ENCODE results near the gene NUDT8. TPM values are rescaled to one million over a fixed set of nuclear protein-coding genes. Genes with fewer than 3 reads are reported as not detected.
"Not testable (repeated sequence)": the region's sequence is repeated elsewhere in the genome, so short reads cannot be mapped to it uniquely, and the experiment has no call there.

NUDT8 gene
- total RNA-seq, 1 donor from 2014 or later: 3.0 TPM

GRCh38 chr11:67627812-67628624, 1.7 kb downstream of the NUDT8 start:
- H3K4me3 ChIP-seq (ENCODE audit: insufficient read depth, low read depth, low read length): no peak overlapping the region
- no peaks in the 10 kb centered on the region for H3K27me3 ChIP-seq (ENCODE audit: insufficient read depth, low read length)
- FAIRE-seq (no peak), DNase-seq (ENCODE audit: low read depth) (no peak)
- no peaks in the 10 kb centered on the region for H4K20me1 ChIP-seq (ENCODE audit: insufficient read depth, low read length)
- peaks cover 5% of the 10 kb centered on the region for H3K36me3 Mint-ChIP-seq (ENCODE audit: low read depth, unreplicated experiment)
- no peak overlapping the region for H3K4me3 Mint-ChIP-seq (ENCODE audit: unreplicated experiment)
- no peaks in the 10 kb centered on the region for H3K9me3 ChIP-seq (ENCODE audit: insufficient read depth, low read depth, low read length)
- H3K27ac ChIP-seq (ENCODE audit: low read depth, low read length): no peak overlapping the region
- H3K9ac ChIP-seq (ENCODE audit: low read length): no peak overlapping the region
- TF ChIP-seq CTCF (IDR thresholded peaks at IDR 0.05; ENCODE audit: insufficient read depth, low read depth, low read length) (no peak), EZH2 (IDR thresholded peaks at IDR 0.05; ENCODE audit: insufficient read depth, low read length) (no peak)
- H3K9me3 Mint-ChIP-seq (ENCODE audit: unreplicated experiment): peaks cover 2% of the 10 kb centered on the region
- H3K27ac Mint-ChIP-seq (ENCODE audit: unreplicated experiment): no peak overlapping the region
- H2AFZ ChIP-seq (ENCODE audit: low read depth, low read length): no peak overlapping the region
- H3K79me2 ChIP-seq (ENCODE audit: insufficient read depth, low read length): no peaks in the 10 kb centered on the region
- no peaks in the 10 kb centered on the region for H3K36me3 ChIP-seq (ENCODE audit: insufficient read depth, low read length)
- no peak overlapping the region for H3K4me2 ChIP-seq (ENCODE audit: low read length)
- peaks cover 8% of the 10 kb centered on the region for H3K27me3 Mint-ChIP-seq (ENCODE audit: low read depth, unreplicated experiment)
- no peaks in the 10 kb centered on the region for H3K4me1 Mint-ChIP-seq (ENCODE audit: low read depth, unreplicated experiment)
- peaks cover 8% of the 10 kb centered on the region for H3K4me1 ChIP-seq (ENCODE audit: insufficient read depth, low read length)

DNA sequence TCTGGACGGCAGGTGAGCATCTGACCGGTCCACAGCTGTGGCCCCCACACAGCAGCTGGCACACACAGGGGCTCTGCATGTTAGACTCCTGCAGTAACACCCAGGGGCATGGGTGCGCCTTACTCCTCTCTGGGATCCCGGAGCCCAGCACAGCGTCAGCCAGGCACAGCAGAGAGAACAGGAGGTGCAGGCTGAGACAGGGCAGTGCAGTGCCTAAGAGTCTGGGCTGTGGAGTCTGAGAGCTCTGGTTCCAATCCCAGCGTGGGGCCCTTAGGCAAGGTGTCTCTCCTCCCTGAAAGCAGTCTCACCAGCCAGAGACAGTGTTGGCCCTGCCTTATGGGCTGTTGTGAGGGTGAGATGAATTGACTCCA, 2.3 kb downstream of the NUDT8 start:
- Histone ChIP-seq H3K4me1 (ENCODE audit: insufficient read depth, low read length) (peaks cover 8% of the 10 kb centered on the region), H3K27ac (ENCODE audit: low read depth, low read length) (no peak overlapping the region), H3K9ac (ENCODE audit: low read length) (no peak overlapping the region), H3K9me3 (ENCODE audit: insufficient read depth, low read depth, low read length) (no peaks in the 10 kb centered on the region), H3K79me2 (ENCODE audit: insufficient read depth, low read length) (no peaks in the 10 kb centered on the region), H4K20me1 (ENCODE audit: insufficient read depth, low read length) (no peaks in the 10 kb centered on the region), H3K4me3 (ENCODE audit: insufficient read depth, low read depth, low read length) (no peak overlapping the region), H3K4me2 (ENCODE audit: low read length) (no peak overlapping the region), H2AFZ (ENCODE audit: low read depth, low read length) (no peak overlapping the region), H3K27me3 (ENCODE audit: insufficient read depth, low read length) (no peaks in the 10 kb centered on the region), H3K36me3 (ENCODE audit: insufficient read depth, low read length) (no peaks in the 10 kb centered on the region)
- H3K4me3 Mint-ChIP-seq (ENCODE audit: unreplicated experiment): no peak overlapping the region
- peaks cover 2% of the 10 kb centered on the region for H3K9me3 Mint-ChIP-seq (ENCODE audit: unreplicated experiment)
- H3K4me1 Mint-ChIP-seq (ENCODE audit: low read depth, unreplicated experiment): no peaks in the 10 kb centered on the region
- peaks cover 6% of the 10 kb centered on the region for H3K27me3 Mint-ChIP-seq (ENCODE audit: low read depth, unreplicated experiment)
- peaks cover 5% of the 10 kb centered on the region for H3K36me3 Mint-ChIP-seq (ENCODE audit: low read depth, unreplicated experiment)
- no peak for DNase-seq (ENCODE audit: low read depth)
- FAIRE-seq: no peak
- TF ChIP-seq CTCF (IDR thresholded peaks at IDR 0.05; ENCODE audit: insufficient read depth, low read depth, low read length): no peak
- no peak for TF ChIP-seq EZH2 (IDR thresholded peaks at IDR 0.05; ENCODE audit: insufficient read depth, low read length)
- no peak overlapping the region for H3K27ac Mint-ChIP-seq (ENCODE audit: unreplicated experiment)

- H3K4me3 ChIP-seq (ENCODE audit: insufficient read depth, low read depth, low read length): no peak overlapping the region
- H3K4me2 ChIP-seq (ENCODE audit: low read length): no peak overlapping the region
- DNase-seq (ENCODE audit: low read depth): no peak
- H3K9ac ChIP-seq (ENCODE audit: low read length): no peak overlapping the region
- H3K27me3 ChIP-seq (ENCODE audit: insufficient read depth, low read length): no peaks in the 10 kb centered on the region
- no peak for TF ChIP-seq CTCF (IDR thresholded peaks at IDR 0.05; ENCODE audit: insufficient read depth, low read depth, low read length)
- TF ChIP-seq EZH2 (IDR thresholded peaks at IDR 0.05; ENCODE audit: insufficient read depth, low read length): no peak
- Mint-ChIP-seq H3K9me3 (ENCODE audit: unreplicated experiment) (peaks cover 2% of the 10 kb centered on the region), H3K36me3 (ENCODE audit: low read depth, unreplicated experiment) (peaks cover 5% of the 10 kb centered on the region), H3K4me1 (ENCODE audit: low read depth, unreplicated experiment) (peaks cover under 1% of the 10 kb centered on the region), H3K4me3 (ENCODE audit: unreplicated experiment) (no peak overlapping the region), H3K27me3 (ENCODE audit: low read depth, unreplicated experiment) (peaks cover 9% of the 10 kb centered on the region), H3K27ac (ENCODE audit: unreplicated experiment) (no peak overlapping the region)
- H3K27ac ChIP-seq (ENCODE audit: low read depth, low read length): no peak overlapping the region
- H3K9me3 ChIP-seq (ENCODE audit: insufficient read depth, low read depth, low read length): no peaks in the 10 kb centered on the region
- no peaks in the 10 kb centered on the region for H3K79me2 ChIP-seq (ENCODE audit: insufficient read depth, low read length)
- peaks cover 8% of the 10 kb centered on the region for H3K4me1 ChIP-seq (ENCODE audit: insufficient read depth, low read length)
- H2AFZ ChIP-seq (ENCODE audit: low read depth, low read length): no peak overlapping the region
- no peaks in the 10 kb centered on the region for H4K20me1 ChIP-seq (ENCODE audit: insufficient read depth, low read length)
- no peaks in the 10 kb centered on the region for H3K36me3 ChIP-seq (ENCODE audit: insufficient read depth, low read length)
- no peak for FAIRE-seq
Observed at GRCh38 chr11:67626970-67627369, 2.8 kb downstream of the NUDT8 start.

DNA sequence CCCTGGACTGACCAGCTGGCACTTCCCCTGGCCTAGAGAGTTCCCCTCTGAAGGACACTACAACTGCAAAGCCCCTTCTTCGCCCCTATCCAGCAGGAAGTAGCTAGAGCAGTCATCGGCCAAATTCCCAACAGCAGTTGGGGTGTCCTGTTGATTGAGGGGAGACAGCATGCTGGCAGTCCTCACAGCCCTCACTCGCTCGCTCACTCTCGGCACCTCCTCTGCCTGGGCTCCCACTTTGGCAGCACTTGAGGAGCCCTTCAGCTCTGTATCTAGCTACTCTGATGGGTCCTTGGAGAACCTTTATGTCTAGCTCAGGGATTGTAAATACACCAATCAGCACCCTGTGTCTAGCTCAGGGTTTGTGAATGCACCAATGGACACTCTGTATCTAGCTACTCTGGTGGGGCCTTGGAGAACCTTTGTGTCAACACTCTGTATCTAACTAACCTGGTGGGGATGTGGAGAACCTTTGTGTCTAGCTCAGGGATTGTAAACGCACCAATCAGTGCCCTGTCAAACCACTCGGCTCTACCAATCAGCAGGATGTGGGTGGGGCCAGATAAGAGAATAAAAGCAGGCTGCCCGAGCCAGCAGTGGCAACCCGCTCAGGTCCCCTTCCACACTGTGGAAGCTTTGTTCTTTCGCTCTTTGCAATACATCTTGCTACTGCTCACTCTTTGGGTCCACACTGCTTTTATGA, 3.5 kb downstream of the NUDT8 start:
- not testable (repeated sequence) for H3K4me2 ChIP-seq (ENCODE audit: low read length); H4K20me1 ChIP-seq (ENCODE audit: insufficient read depth, low read length); FAIRE-seq; H3K4me3 ChIP-seq (ENCODE audit: insufficient read depth, low read depth, low read length); H3K4me1 ChIP-seq (ENCODE audit: insufficient read depth, low read length); H3K79me2 ChIP-seq (ENCODE audit: insufficient read depth, low read length); H3K36me3 Mint-ChIP-seq (ENCODE audit: low read depth, unreplicated experiment); H3K27me3 ChIP-seq (ENCODE audit: insufficient read depth, low read length); H3K9me3 Mint-ChIP-seq (ENCODE audit: unreplicated experiment); H3K4me3 Mint-ChIP-seq (ENCODE audit: unreplicated experiment); DNase-seq (ENCODE audit: low read depth); H3K36me3 ChIP-seq (ENCODE audit: insufficient read depth, low read length); H3K27ac ChIP-seq (ENCODE audit: low read depth, low read length); H3K27ac Mint-ChIP-seq (ENCODE audit: unreplicated experiment); H3K4me1 Mint-ChIP-seq (ENCODE audit: low read depth, unreplicated experiment); H3K9me3 ChIP-seq (ENCODE audit: insufficient read depth, low read depth, low read length); H3K9ac ChIP-seq (ENCODE audit: low read length); H2AFZ ChIP-seq (ENCODE audit: low read depth, low read length)
- H3K27me3 Mint-ChIP-seq (ENCODE audit: low read depth, unreplicated experiment): peaks cover 16% of the 10 kb centered on the region

All from astrocyte (in vitro differentiated cells and primary cell).